Keratinocyte (primary cell): ENCODE measurements around the gene CDK17.

Source experiments
- EZH2 ChIP-seq: IDR thresholded peaks from one replicate; pipeline ENCODE4 v1.6.1; 2012; ENCODE audit warnings: inconsistent platforms, mild to moderate bottlenecking, low read length, moderate library complexity
- TF ChIP-seq, protein P1 (sequence below), 3 experiments: IDR thresholded peaks in 1 of 3; conservative IDR thresholded peaks in 1 of 3; optimal IDR thresholded peaks in 1 of 3; 2 replicates in 2 of 3; 3 replicates in 1 of 3; pipeline versions ENCODE3 to v1.5.1; 2011; ENCODE audit warnings: low read length in 3 of 3, mild to moderate bottlenecking in 3 of 3, moderate library complexity in 2 of 3, control low read depth in 1 of 3, inconsistent platforms in 1 of 3; ENCODE audit not compliant: insufficient read depth in 2 of 3; ENCODE audit errors: extremely low read depth in 1 of 3

GRCh38 chr12:96371790-96372699 is 28.2 kb downstream of the CDK17 start:
- TF ChIP-seq, protein P1, sequence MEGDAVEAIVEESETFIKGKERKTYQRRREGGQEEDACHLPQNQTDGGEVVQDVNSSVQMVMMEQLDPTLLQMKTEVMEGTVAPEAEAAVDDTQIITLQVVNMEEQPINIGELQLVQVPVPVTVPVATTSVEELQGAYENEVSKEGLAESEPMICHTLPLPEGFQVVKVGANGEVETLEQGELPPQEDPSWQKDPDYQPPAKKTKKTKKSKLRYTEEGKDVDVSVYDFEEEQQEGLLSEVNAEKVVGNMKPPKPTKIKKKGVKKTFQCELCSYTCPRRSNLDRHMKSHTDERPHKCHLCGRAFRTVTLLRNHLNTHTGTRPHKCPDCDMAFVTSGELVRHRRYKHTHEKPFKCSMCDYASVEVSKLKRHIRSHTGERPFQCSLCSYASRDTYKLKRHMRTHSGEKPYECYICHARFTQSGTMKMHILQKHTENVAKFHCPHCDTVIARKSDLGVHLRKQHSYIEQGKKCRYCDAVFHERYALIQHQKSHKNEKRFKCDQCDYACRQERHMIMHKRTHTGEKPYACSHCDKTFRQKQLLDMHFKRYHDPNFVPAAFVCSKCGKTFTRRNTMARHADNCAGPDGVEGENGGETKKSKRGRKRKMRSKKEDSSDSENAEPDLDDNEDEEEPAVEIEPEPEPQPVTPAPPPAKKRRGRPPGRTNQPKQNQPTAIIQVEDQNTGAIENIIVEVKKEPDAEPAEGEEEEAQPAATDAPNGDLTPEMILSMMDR (optimal IDR thresholded peaks at IDR 0.05 in 1 of 3, IDR thresholded peaks at IDR 0.05 in 1 of 3, conservative IDR thresholded peaks at IDR 0.05 in 1 of 3; ENCODE audit: extremely low read depth in 1 of 3, insufficient read depth in 2 of 3, low read length in 3 of 3), result no peak
- TF ChIP-seq EZH2, result no peak
